IgD-negative memory B cell (primary cell): ENCODE data around the gene GNB5. TPM values are rescaled to one million over a fixed set of nuclear protein-coding genes. Genes with fewer than 3 reads are reported as not detected.

Experiments used
- H3K27ac Mint-ChIP-seq, 3 donors: one replicate each; pipeline ENCODE4 v1.8.0; 2020 to 2022; ENCODE audit warnings: mild to moderate bottlenecking in 3 of 3, mixed read lengths in 3 of 3, moderate library complexity in 1 of 3
- H3K27me3 Mint-ChIP-seq: one replicate; pipeline ENCODE4 v1.8.0; 2021; ENCODE audit warnings: mixed read lengths
- H3K36me3 Mint-ChIP-seq: one replicate; pipeline ENCODE4 v1.8.0; 2020; ENCODE audit warnings: mild to moderate bottlenecking, mixed read lengths
- H3K4me1 Mint-ChIP-seq, 3 donors: one replicate each; pipeline ENCODE4 v1.8.0; 2020 to 2022; ENCODE audit warnings: mixed read lengths in 3 of 3, mild to moderate bottlenecking in 1 of 3
- H3K4me3 Mint-ChIP-seq, 4 donors: one replicate each; pipeline ENCODE4 v1.8.0; 2020 to 2022; ENCODE audit warnings: mild to moderate bottlenecking in 4 of 4, mixed read lengths in 4 of 4, moderate library complexity in 3 of 4
- H3K9me3 Mint-ChIP-seq, 3 donors: one replicate each; pipeline ENCODE4 v1.8.0; 2020 to 2021; ENCODE audit warnings: mixed read lengths in 3 of 3, mild to moderate bottlenecking in 1 of 3
- polyA plus RNA-seq: library from polyadenylated mRNA; unstranded; fragments of 300-500 nt; fragmentation: Illumina TruSeq; gene quantifications from one replicate; pipeline ENCODE4 v1.2.3, GENCODE V29; 2021

GNB5 gene
- polyA plus RNA-seq, 1 donor from 2014 or later, result 83.2 TPM

DNA sequence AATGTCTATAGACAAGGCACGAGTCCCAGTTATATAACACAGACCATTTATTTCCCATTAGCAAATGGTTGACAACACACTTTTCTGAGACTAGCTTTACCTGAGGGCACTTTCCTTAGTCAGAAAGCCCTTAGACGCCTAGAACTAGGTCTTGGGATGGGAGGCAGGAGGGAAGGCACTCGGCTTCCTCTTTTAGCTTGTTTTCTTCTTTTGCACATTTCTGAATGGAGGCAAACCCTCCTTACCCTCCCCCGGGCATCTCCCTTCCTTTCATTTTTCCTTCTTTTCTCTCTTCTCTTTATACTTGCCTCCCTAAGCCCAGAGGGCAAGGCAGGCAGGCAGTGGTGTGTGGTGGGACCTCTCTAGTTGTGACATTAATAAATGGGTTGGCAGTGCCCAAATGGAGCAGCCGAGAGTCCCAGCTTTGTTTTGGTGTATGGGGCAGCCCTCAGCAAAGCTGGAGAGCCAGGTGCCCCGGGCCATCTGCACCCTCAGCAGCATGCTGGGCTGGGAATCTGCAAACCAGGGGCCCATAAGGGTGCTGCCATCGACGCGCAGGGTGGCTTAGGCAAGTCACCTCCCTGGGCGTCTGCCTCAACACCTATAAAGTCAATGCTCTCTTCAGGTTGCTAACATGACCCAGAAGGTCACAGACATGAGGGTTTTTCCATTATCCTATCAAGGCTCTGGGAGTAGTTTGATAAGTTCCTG is 57.5 kb downstream of the GNB5 start:
- Mint-ChIP-seq H3K4me3 (no peak overlapping the region), H3K9me3 (no peaks in the 10 kb centered on the region), H3K27ac (peak overlapping the region in 1 of 3 donors; percentile 87), H3K27me3 (no peaks in the 10 kb centered on the region), H3K4me1 (peaks cover 3 to 20% (median 17%) of the 10 kb centered on the region in 3 donors), H3K36me3 (peaks cover 12% of the 10 kb centered on the region)

DNA sequence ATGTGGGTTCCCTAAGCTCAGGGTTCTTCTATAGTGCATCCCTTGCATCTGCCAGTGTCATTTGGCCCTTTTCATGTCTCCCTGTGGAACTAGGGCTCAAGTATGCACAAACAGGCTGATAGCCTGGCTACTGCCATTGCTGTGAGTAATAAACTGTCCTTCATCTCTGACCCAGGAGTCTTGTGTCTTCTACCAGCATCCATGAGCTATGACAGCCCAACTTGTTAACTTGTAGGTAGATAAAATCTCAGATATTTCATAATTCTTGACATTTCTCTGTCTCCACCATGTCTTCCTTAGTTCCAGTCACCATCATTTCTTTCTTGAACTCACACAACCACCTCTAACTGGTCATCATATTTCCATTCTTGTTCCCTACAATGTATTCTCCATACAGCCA is 59.1 kb downstream of the GNB5 start:
- Mint-ChIP-seq H3K36me3 (peaks cover 12% of the 10 kb centered on the region), H3K4me1 (peaks cover 3 to 19% (median 14%) of the 10 kb centered on the region in 3 donors), H3K27me3 (no peaks in the 10 kb centered on the region), H3K27ac (peak overlapping the region in 1 of 3 donors; percentile 68), H3K9me3 (no peaks in the 10 kb centered on the region), H3K4me3 (no peak overlapping the region)

DNA sequence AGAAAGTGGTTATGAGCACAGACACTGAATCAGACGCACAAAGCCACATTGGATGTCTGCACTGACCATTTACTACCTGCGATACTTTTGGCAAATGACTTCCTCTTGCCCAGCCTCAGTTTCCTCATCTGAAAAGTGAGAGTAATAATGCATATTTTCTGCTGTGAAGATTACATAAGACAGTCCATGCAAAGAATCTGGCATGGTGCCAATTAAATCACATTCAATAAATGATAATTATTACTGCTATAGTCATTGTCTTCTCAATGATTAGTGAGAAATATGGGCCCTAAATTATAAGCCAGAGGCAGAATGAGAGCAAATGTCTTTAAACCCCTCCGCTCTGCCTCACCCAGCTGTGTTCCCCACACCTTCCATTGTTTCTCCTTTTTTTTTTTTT is 62.6 kb downstream of the GNB5 start:
- Mint-ChIP-seq H3K4me3 (no peak overlapping the region), H3K27me3 (no peaks in the 10 kb centered on the region), H3K27ac (no peak overlapping the region), H3K36me3 (peaks cover 10% of the 10 kb centered on the region), H3K9me3 (no peaks in the 10 kb centered on the region), H3K4me1 (peaks cover 0 to 5% (median 0%) of the 10 kb centered on the region in 3 donors)

DNA sequence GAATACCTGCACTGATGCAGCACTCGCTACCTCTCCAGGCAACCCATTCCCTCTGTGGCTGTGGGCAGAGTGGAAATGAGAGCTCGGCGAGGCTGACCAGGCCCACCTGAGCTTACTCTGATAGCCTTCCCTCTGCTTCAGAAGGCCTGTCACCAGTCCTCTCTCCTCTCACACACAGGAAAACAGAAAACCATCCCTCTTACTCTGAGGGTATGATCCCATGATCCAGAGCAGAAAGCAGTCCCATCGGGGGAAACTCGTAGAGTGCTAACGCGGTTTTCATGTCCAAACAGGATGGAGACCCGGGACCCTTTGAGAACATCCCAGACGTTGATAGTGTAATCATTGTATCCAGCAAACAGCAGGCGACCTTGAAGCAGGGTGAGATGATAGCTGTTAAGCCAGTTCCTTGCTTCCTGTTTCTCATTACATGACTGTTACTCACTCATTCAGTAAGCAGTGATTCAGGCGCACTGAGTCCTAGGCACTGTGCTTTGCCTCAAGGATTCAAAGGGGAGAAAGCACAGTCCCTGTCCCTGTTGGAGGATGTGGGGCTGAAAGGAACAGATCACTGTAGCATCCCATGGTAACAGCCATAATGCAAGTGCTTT is 66.8 kb downstream of the GNB5 start:
- Mint-ChIP-seq H3K4me3 (no peak overlapping the region), H3K9me3 (no peaks in the 10 kb centered on the region), H3K27me3 (no peaks in the 10 kb centered on the region), H3K4me1 (no peaks in the 10 kb centered on the region), H3K36me3 (peaks cover 2% of the 10 kb centered on the region), H3K27ac (no peak overlapping the region)

DNA sequence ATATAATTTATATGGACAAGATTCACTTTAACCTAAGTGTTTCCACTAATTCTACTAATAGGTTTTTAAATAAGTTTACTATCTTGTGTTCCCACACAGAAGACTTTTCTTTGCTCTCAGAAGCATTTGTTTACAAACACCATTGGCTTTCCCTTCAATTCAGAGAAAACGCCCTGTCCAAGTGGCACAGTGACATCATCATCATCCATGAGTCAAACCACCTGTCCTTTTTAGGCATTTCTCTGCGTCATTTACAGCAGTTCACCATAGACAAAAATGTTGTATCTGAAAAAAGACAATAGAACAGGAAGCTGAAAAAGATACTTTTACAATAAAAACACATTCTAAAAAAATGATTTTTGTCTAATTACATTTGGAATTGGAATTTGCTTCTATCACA is 69.3 kb downstream of the GNB5 start:
- no peak overlapping the region for H3K4me3 Mint-ChIP-seq
- no peaks in the 10 kb centered on the region for H3K9me3 Mint-ChIP-seq
- H3K4me1 Mint-ChIP-seq, result peaks cover 0 to 5% (median 0%) of the 10 kb centered on the region in 3 donors
- no peaks in the 10 kb centered on the region for H3K27me3 Mint-ChIP-seq
- no peak overlapping the region for H3K27ac Mint-ChIP-seq
- H3K36me3 Mint-ChIP-seq, result peaks cover 2% of the 10 kb centered on the region

DNA sequence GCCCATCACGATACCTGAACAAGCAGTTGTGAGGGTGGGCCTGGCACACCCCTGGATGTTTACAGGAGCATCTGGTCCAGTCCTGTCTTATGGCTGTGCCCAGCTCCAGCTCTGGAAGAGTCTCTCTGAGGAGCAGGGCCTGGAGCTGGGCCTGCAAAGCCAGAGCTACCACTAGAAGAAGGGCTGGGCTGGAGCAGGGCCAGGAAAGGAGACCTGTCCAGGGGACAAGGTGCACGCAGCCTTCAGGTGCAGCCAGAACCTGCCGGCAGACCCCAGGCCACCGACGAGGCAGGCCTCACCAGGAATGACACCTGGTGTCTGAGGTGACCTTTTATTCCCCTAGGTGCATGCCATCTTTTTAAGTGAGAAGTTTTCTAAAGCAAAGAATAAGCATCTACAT is 70.2 kb downstream of the GNB5 start:
- Mint-ChIP-seq H3K27ac (no peak overlapping the region), H3K27me3 (no peaks in the 10 kb centered on the region), H3K4me3 (no peak overlapping the region), H3K9me3 (no peaks in the 10 kb centered on the region), H3K4me1 (peaks cover 0 to 7% (median 0%) of the 10 kb centered on the region in 3 donors), H3K36me3 (peaks cover 2% of the 10 kb centered on the region)

DNA sequence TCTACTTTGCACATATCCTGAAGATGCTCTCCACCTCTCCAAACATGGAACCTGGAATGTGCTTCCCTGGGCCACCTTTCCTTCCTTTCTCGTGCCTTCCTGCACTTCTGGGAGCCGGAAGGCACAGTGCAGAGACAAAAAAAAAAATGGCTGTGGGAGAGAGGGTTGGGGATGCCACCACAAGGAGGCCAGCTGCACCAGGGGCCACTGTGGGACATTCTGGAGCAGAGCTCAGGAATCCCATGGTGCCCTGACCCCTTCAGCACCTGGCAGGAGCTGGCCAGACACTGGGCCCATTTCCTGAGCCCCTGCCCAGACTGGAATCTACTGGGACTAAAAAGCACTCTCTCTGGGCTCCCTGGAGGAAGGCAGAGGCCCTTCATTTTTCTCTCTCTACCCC is 70.7 kb downstream of the GNB5 start:
- H3K36me3 Mint-ChIP-seq, result peaks cover 2% of the 10 kb centered on the region
- no peaks in the 10 kb centered on the region for H3K27me3 Mint-ChIP-seq
- H3K4me1 Mint-ChIP-seq, result peaks cover 0 to 7% (median 0%) of the 10 kb centered on the region in 3 donors
- no peak overlapping the region for H3K4me3 Mint-ChIP-seq
- H3K27ac Mint-ChIP-seq, result no peak overlapping the region
- H3K9me3 Mint-ChIP-seq, result no peaks in the 10 kb centered on the region

DNA sequence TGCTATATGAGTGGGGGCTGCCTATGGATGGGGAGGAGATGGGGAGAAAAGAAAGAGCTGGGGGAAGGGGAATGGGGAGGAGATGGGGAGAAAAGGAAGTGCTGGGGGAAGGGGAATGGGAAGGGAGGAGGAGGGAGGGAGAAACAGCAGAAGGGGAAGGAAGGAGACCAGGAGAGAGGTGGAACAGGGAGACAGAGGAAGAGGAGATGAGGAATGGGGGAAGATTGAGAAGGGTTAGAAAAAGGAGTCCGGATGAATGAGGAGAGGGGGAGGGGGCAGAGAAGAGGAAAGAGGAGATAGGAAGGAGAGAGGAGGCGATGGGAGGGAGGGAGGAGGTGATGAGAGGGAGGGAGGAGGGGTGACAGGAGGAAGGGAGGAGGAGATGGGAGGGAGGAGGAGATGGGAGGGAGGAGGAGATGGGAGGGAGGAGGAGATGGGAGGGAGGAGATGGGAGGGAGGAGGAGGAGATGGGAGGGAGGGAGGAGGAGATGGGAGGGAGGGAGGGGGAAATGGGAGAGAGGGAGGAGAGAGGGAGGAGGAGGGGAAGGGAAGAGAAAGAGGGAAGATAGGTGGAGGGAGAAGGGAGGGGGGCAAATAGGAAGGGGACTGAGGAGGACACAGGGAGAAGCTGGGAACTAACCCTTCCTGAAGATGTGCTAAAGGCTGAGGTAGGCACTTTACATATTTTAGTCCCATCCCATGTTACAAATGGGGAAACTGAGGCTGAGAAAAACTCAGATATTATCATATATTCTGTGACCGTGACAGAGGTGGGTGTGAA is 72.0 kb downstream of the GNB5 start:
- no peak overlapping the region for H3K4me3 Mint-ChIP-seq
- H3K27ac Mint-ChIP-seq, result no peak overlapping the region
- H3K27me3 Mint-ChIP-seq, result no peaks in the 10 kb centered on the region
- peaks cover 2% of the 10 kb centered on the region for H3K36me3 Mint-ChIP-seq
- H3K4me1 Mint-ChIP-seq, result peaks cover 0 to 7% (median 0%) of the 10 kb centered on the region in 3 donors
- H3K9me3 Mint-ChIP-seq, result no peaks in the 10 kb centered on the region

DNA sequence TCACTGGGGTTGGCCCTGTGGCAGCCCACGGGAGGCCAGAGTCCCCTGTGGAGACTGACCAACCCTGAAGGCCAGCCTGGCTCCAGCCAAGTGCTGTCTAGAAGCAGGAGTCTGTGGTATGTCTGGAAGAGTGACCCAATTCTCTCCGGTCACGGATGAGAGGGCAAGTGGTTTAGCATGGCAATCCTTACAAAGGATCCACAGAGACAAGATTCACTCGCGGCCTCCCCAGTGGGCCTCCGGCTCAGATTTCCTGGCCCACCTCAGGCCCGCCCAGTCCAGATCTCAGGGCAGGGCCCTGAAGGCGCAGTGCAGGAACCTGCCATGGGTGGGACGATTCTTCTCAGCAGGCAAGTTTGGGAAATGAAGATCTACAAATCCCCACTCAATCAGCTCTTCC is 73.6 kb downstream of the GNB5 start:
- no peak overlapping the region for H3K4me3 Mint-ChIP-seq
- H3K27ac Mint-ChIP-seq, result peak overlapping the region in 2 of 3 donors; percentile 67 to 85
- H3K9me3 Mint-ChIP-seq, result no peaks in the 10 kb centered on the region
- peaks cover 2% of the 10 kb centered on the region for H3K36me3 Mint-ChIP-seq
- no peaks in the 10 kb centered on the region for H3K27me3 Mint-ChIP-seq
- H3K4me1 Mint-ChIP-seq, result peaks cover 0 to 9% (median 0%) of the 10 kb centered on the region in 3 donors

DNA sequence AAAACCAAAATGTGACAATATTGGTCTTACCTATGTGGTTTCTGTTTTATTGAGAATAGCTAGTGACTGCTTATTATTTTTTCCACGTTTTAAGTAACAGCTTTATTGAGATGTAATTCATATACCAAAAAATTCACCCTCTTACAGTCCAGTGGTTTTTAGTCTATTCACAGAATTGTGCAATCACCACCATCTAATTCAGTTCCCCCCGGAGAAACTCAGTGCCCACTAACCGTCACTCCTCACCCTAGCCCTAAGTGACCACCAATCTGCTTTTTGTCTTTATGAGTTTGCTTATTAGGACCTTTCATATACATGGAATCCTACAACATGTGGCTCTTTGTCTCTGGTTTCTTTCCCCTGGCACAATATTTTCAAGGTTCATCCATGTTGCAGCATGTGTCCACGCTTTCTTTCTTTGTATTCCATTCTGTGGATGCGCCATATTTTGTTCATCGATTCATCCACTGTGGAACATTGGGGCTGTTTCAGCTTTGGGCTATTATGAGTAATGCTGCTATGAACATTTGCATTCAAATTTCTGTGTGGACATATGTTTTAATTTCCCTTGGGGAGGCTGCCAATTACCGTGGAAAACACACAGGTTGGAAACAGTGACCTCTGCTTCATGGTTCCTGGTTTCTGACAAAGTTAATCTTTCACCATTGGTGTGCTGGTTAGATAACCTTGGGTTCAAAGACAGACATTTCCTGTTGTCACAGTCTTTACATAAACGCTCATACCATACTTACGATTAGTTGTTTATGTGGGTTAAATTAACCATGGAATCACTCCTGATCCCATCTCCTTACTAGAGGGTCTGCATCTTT is 75.4 kb downstream of the GNB5 start:
- no peaks in the 10 kb centered on the region for H3K9me3 Mint-ChIP-seq
- H3K36me3 Mint-ChIP-seq, result peaks cover 2% of the 10 kb centered on the region
- H3K27me3 Mint-ChIP-seq, result peaks cover 6% of the 10 kb centered on the region
- H3K27ac Mint-ChIP-seq, result peak overlapping the region in 1 of 3 donors; percentile 95
- H3K4me3 Mint-ChIP-seq, result no peak overlapping the region
- H3K4me1 Mint-ChIP-seq, result peaks cover 2 to 9% (median 4%) of the 10 kb centered on the region in 3 donors

DNA sequence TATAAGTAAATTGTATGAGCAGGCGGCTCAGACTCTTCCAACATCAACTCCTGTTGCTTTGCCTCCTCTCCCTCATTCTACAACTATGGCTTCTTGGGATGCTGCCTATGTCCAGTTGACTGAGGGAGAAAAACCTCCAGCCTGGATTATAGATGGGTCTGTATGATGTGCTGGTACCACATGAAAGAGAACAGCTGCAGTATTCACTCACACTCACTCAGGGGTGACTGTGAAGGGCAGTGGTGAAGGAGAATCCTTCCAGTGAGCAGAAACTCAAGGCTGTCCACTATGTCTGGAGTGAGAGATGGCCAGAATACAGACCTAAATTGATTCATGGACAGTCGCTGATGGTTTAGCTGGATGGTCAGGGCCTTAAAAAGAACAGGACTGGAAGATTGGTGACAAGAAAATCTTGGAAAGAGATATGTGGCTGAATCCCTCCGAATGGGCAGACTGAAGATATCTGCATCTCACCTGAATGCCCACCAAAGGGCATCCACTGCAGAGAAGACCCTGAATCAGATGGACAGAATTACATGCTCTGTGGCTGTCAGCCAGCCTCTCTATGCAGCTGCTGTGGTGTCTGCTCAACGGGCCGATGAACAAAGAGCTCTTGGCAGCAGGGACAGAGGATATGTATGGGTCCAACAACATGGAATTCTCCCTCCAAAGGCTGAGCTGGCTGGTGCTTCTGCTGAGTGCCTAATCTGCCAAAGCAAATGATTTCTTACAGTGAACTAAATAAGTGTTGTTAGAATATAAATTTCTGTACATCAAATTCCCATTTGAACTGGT is 76.7 kb downstream of the GNB5 start:
- peaks cover 10% of the 10 kb centered on the region for H3K27me3 Mint-ChIP-seq
- H3K4me3 Mint-ChIP-seq, result peak overlapping the region in 1 of 4 donors; percentile 35
- peaks cover 9 to 14% (median 12%) of the 10 kb centered on the region in 3 donors for H3K4me1 Mint-ChIP-seq
- no peaks in the 10 kb centered on the region for H3K36me3 Mint-ChIP-seq
- H3K27ac Mint-ChIP-seq, result peak overlapping the region in 2 of 3 donors; percentile 21 to 27
- no peaks in the 10 kb centered on the region for H3K9me3 Mint-ChIP-seq

DNA sequence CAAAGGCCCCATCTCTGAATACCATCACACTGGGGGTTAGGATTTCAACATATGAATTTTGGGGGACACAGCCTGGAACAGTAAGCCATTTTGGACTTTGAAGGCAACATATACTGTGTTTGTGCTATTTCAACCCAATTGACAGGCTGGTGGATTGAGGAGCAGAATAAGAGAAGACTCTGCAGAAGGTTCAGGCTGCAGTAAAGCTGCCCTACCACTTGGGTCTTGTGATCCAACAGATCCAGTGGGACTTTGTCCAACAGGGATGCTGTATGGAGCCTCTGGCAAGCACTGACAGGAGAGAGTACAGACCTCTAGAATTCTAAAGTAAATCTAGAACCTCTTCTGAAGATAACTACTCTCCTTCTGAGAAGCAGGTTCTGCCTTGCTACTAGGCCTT is 77.5 kb downstream of the GNB5 start:
- peaks cover 11 to 14% (median 14%) of the 10 kb centered on the region in 3 donors for H3K4me1 Mint-ChIP-seq
- peaks cover 13% of the 10 kb centered on the region for H3K27me3 Mint-ChIP-seq
- peak overlapping the region in 1 of 3 donors; percentile 71 for H3K27ac Mint-ChIP-seq
- no peaks in the 10 kb centered on the region for H3K36me3 Mint-ChIP-seq
- H3K9me3 Mint-ChIP-seq, result no peaks in the 10 kb centered on the region
- peak overlapping the region in 3 of 4 donors; percentile 47 to 62 (median 55) for H3K4me3 Mint-ChIP-seq

DNA sequence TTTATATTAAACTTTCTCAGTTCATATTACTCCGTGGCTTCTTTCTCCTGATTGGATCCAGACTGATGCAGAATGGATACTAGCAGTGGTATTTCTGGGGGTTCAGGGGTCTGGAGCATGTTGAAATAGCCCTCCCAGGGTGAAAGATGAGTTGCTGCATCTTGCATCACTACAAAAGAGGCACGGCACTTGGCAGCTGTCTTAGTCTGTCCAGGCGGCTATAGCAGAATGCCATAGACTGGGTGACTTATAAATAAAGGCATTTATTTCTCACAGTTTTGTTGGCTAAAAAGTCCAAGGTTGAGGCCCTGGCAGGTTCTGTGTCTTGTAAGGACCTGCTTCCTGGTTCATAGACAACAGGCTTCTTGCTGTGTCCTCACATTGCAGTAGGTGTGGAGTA is 78.0 kb downstream of the GNB5 start:
- Mint-ChIP-seq H3K36me3 (no peaks in the 10 kb centered on the region), H3K4me3 (peak overlapping the region; percentile 53 to 78 (median 58)), H3K4me1 (peaks cover 11 to 14% (median 14%) of the 10 kb centered on the region in 3 donors), H3K27me3 (peaks cover 14% of the 10 kb centered on the region), H3K9me3 (no peaks in the 10 kb centered on the region), H3K27ac (peak overlapping the region in 2 of 3 donors; percentile 53 to 71)
